HEK293 (cell line): ENCODE measurements around the gene ABTB2.

Experiments
- CTCF ChIA-PET: fragments of 350-600 bp; formaldehyde crosslinking; extraction: SDS; loops from one replicate; lab custom pipeline; 2021; ENCODE audit warnings: antibody characterized with exemption; lab: Yijun Ruan, JAX
- POLR2A ChIA-PET: fragments of 300-600 bp; formaldehyde crosslinking; extraction: SDS; loops from one replicate; lab custom pipeline; 2020; ENCODE audit warnings: antibody characterized with exemption, inconsistent platforms; lab: Yijun Ruan, JAX
- H3K27ac ChIP-seq: fragments of 200-500 bp; sonication (Bioruptor generic); 2 replicates; pipeline ENCODE4 v1.5.1; 2014; ENCODE audit warnings: low read depth, low read length, control low read depth, inconsistent platforms; ENCODE audit errors: extremely low read depth
- H3K36me3 ChIP-seq, 2 experiments: fragments of 200-500 bp in 1 of 2; sonication (Bioruptor generic) in 1 of 2; 1 replicate in 1 of 2; 2 replicates in 1 of 2; pipeline ENCODE4 v1.5.1; 2014 to 2017; ENCODE audit warnings: inconsistent platforms in 2 of 2, low read length in 2 of 2; ENCODE audit not compliant: control insufficient read depth in 2 of 2, insufficient read depth in 1 of 2
- H3K4me1 ChIP-seq: fragments of 200-500 bp; sonication (Bioruptor generic); 2 replicates; pipeline ENCODE4 v1.5.1; 2014; ENCODE audit warnings: mild to moderate bottlenecking, low read length, inconsistent platforms; ENCODE audit not compliant: control insufficient read depth, insufficient read depth
- H3K4me3 ChIP-seq: 2 replicates; pipeline ENCODE4 v1.5.1; 2011; ENCODE audit warnings: low read depth, mild to moderate bottlenecking, control low read depth, low read length, moderate library complexity
- H3K9me3 ChIP-seq: fragments of 200-500 bp; sonication (Bioruptor generic); 2 replicates; pipeline ENCODE4 v1.5.1; 2014; ENCODE audit warnings: low read depth, low read length, inconsistent platforms; ENCODE audit not compliant: control insufficient read depth, insufficient read depth
- GLIS2 ChIP-seq: fragments of 450-650 bp; formaldehyde crosslinking; IDR thresholded peaks from 2 replicates; pipeline ENCODE4 v1.5.1; 2016; ENCODE audit warnings: missing biosample characterization, missing genetic modification characterization
- KLF1 ChIP-seq: fragments of 450-650 bp; formaldehyde crosslinking; IDR thresholded peaks from 2 replicates; pipeline ENCODE4 v1.5.1; 2016; ENCODE audit warnings: missing biosample characterization, missing genetic modification characterization
- KLF16 ChIP-seq: fragments of 450-650 bp; formaldehyde crosslinking; IDR thresholded peaks from 2 replicates; pipeline ENCODE4 v1.5.1; 2017; ENCODE audit warnings: missing biosample characterization, missing genetic modification characterization
- MEIS1 ChIP-seq: sonication (generic); formaldehyde crosslinking; IDR thresholded peaks from 2 replicates; pipeline ENCODE4 v1.8.1; 2022; ENCODE audit warnings: missing genetic modification reagents, mild to moderate bottlenecking, borderline replicate concordance
- OSR2 ChIP-seq: fragments of 450-650 bp; formaldehyde crosslinking; IDR thresholded peaks from 2 replicates; pipeline ENCODE4 v1.5.1; 2016; ENCODE audit warnings: missing biosample characterization, missing genetic modification characterization
- SCRT2 ChIP-seq: fragments of 450-650 bp; formaldehyde crosslinking; IDR thresholded peaks from 2 replicates; pipeline ENCODE4 v1.5.1; 2016; ENCODE audit warnings: missing biosample characterization, missing genetic modification characterization
- SP7 ChIP-seq: fragments of 450-650 bp; formaldehyde crosslinking; IDR thresholded peaks from 2 replicates; pipeline ENCODE4 v1.5.1; 2016; ENCODE audit warnings: missing biosample characterization, missing genetic modification characterization
- TRIM28 ChIP-seq: IDR thresholded peaks from 2 replicates; pipeline ENCODE4 v1.6.1; 2011; ENCODE audit warnings: low read length, control low read depth, borderline replicate concordance
- ZBTB48 ChIP-seq: fragments of 450-650 bp; formaldehyde crosslinking; IDR thresholded peaks from 2 replicates; pipeline ENCODE4 v1.5.1; 2016; ENCODE audit warnings: missing biosample characterization, missing genetic modification characterization
- ZNF138 ChIP-seq: fragments of 450-650 bp; formaldehyde crosslinking; IDR thresholded peaks from 2 replicates; pipeline ENCODE4 v1.5.1; 2016; ENCODE audit warnings: missing biosample characterization, missing genetic modification characterization, borderline replicate concordance
- ZNF140 ChIP-seq: fragments of 450-650 bp; formaldehyde crosslinking; IDR thresholded peaks from 2 replicates; pipeline ENCODE4 v1.5.1; 2016; ENCODE audit warnings: missing biosample characterization, missing genetic modification characterization
- ZNF184 ChIP-seq: fragments of 450-650 bp; IDR thresholded peaks from 2 replicates; pipeline ENCODE4 v1.5.1; 2018; ENCODE audit warnings: missing biosample characterization, mild to moderate bottlenecking, missing genetic modification characterization
- ZNF274 ChIP-seq, 2 experiments: fragments of 200-500 bp in 1 of 2; fragments of 450-650 bp in 1 of 2; sonication (Bioruptor generic) in 1 of 2; formaldehyde crosslinking in 1 of 2; IDR thresholded peaks; 2 replicates each; pipeline versions ENCODE4 v1.5.1 to v1.6.1; 2014 to 2016; ENCODE audit warnings: borderline replicate concordance in 1 of 2, inconsistent platforms in 1 of 2, low read length in 1 of 2, missing biosample characterization in 1 of 2, missing genetic modification characterization in 1 of 2
- ZNF416 ChIP-seq: fragments of 450-650 bp; formaldehyde crosslinking; IDR thresholded peaks from 2 replicates; pipeline ENCODE4 v1.5.1; 2016; ENCODE audit warnings: missing biosample characterization, missing genetic modification characterization
- ZNF530 ChIP-seq: fragments of 450-650 bp; formaldehyde crosslinking; IDR thresholded peaks from 2 replicates; pipeline ENCODE4 v1.5.1; 2016; ENCODE audit warnings: low read depth, missing biosample characterization, missing genetic modification characterization
- ZNF555 ChIP-seq: fragments of 450-650 bp; formaldehyde crosslinking; conservative IDR thresholded peaks from 2 replicates; pipeline ENCODE4 v1.5.1; 2017; ENCODE audit warnings: missing biosample characterization, mild to moderate bottlenecking, missing genetic modification characterization, inconsistent platforms
- ZNF558 ChIP-seq: fragments of 450-650 bp; formaldehyde crosslinking; IDR thresholded peaks from 2 replicates; pipeline ENCODE4 v1.5.1; 2016; ENCODE audit warnings: missing biosample characterization, missing genetic modification characterization
- ZNF664 ChIP-seq: fragments of 450-650 bp; formaldehyde crosslinking; IDR thresholded peaks from 2 replicates; pipeline ENCODE4 v1.5.1; 2016; ENCODE audit warnings: missing biosample characterization, missing genetic modification characterization
- ZNF76 ChIP-seq: fragments of 450-650 bp; formaldehyde crosslinking; IDR thresholded peaks from 2 replicates; pipeline ENCODE4; 2016; ENCODE audit warnings: low read depth, missing biosample characterization, missing genetic modification characterization, borderline replicate concordance
- ZNF777 ChIP-seq: fragments of 450-650 bp; formaldehyde crosslinking; IDR thresholded peaks from 2 replicates; pipeline ENCODE4 v1.5.1; 2017; ENCODE audit warnings: missing biosample characterization, missing genetic modification characterization, borderline replicate concordance
- TF ChIP-seq, protein P1 (sequence below): fragments of 450-650 bp; formaldehyde crosslinking; IDR thresholded peaks from 2 replicates; pipeline ENCODE4 v1.5.1; 2017; ENCODE audit warnings: missing biosample characterization, missing genetic modification characterization
- TF ChIP-seq, protein P2 (sequence below): fragments of 450-650 bp; formaldehyde crosslinking; IDR thresholded peaks from 2 replicates; pipeline ENCODE4 v1.5.1; 2016; ENCODE audit warnings: missing biosample characterization, missing genetic modification characterization
- TF ChIP-seq, protein P3 (sequence below): fragments of 450-650 bp; IDR thresholded peaks from 2 replicates; pipeline ENCODE4 v1.5.1; 2018; ENCODE audit warnings: missing biosample characterization, mild to moderate bottlenecking, missing genetic modification characterization
- TF ChIP-seq, protein P4 (sequence below): fragments of 450-650 bp; formaldehyde crosslinking; IDR thresholded peaks from 2 replicates; pipeline ENCODE4 v1.5.1; 2016; ENCODE audit warnings: missing biosample characterization, missing genetic modification characterization
- TF ChIP-seq, protein P5 (sequence below): fragments of 450-650 bp; formaldehyde crosslinking; IDR thresholded peaks from 2 replicates; pipeline ENCODE4 v1.5.1; 2016; ENCODE audit warnings: missing biosample characterization, missing genetic modification characterization

ABTB2 gene

DNA sequence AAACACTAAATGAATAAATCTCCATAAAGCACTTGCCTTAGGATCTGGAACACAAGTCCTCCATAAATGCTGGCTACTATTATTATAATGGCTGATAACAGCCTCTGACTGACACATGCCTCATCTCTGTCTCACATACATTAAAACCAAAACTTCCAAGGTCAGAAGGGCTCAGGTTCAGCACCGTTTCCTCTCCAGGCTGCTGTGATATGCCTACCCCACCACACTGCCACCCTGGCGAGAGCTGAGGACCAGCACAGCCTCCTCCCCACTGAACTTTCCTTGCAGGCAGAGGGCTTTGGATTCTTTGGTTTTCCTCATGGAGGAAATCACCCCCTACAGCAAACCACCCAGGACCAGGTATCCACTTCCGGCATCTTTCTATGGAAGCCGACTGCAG is 112.8 kb downstream of the ABTB2 start:
- Histone ChIP-seq H3K9me3 (no peaks in the 10 kb centered on the region), H3K36me3 (no peaks in the 10 kb centered on the region), H3K4me1 (peaks cover 5% of the 10 kb centered on the region; the same call in 1 of the 2 replicates), H3K4me3 (no peak overlapping the region), H3K27ac (no peak overlapping the region)
- CTCF ChIA-PET = no interaction called here
- no peak for TF ChIP-seq ZNF138 (tag by site-specific recombination)
- no peak for TF ChIP-seq ZNF140 (tag by site-specific recombination)
- TF ChIP-seq ZNF274 (IDR thresholded peaks at IDR 0.05; ENCODE audit: low read length) = no peak
- TF ChIP-seq ZNF274 (tag by site-specific recombination; IDR thresholded peaks at IDR 0.05; ENCODE audit: borderline replicate concordance) = no peak
- no peak for TF ChIP-seq TRIM28
- no peak for TF ChIP-seq MEIS1
- no peak for TF ChIP-seq SCRT2 (tag by site-specific recombination)
- TF ChIP-seq, protein P1, sequence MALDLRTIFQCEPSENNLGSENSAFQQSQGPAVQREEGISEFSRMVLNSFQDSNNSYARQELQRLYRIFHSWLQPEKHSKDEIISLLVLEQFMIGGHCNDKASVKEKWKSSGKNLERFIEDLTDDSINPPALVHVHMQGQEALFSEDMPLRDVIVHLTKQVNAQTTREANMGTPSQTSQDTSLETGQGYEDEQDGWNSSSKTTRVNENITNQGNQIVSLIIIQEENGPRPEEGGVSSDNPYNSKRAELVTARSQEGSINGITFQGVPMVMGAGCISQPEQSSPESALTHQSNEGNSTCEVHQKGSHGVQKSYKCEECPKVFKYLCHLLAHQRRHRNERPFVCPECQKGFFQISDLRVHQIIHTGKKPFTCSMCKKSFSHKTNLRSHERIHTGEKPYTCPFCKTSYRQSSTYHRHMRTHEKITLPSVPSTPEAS (tag by site-specific recombination) = no peak
- TF ChIP-seq ZNF76 (tag by site-specific recombination) = no peak
- TF ChIP-seq, protein P2, sequence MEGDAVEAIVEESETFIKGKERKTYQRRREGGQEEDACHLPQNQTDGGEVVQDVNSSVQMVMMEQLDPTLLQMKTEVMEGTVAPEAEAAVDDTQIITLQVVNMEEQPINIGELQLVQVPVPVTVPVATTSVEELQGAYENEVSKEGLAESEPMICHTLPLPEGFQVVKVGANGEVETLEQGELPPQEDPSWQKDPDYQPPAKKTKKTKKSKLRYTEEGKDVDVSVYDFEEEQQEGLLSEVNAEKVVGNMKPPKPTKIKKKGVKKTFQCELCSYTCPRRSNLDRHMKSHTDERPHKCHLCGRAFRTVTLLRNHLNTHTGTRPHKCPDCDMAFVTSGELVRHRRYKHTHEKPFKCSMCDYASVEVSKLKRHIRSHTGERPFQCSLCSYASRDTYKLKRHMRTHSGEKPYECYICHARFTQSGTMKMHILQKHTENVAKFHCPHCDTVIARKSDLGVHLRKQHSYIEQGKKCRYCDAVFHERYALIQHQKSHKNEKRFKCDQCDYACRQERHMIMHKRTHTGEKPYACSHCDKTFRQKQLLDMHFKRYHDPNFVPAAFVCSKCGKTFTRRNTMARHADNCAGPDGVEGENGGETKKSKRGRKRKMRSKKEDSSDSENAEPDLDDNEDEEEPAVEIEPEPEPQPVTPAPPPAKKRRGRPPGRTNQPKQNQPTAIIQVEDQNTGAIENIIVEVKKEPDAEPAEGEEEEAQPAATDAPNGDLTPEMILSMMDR = no peak
- no peak for TF ChIP-seq ZNF558
- TF ChIP-seq ZNF530 (tag by site-specific recombination) = no peak
- TF ChIP-seq OSR2 (tag by site-specific recombination) = no peak
- no peak for TF ChIP-seq KLF16 (tag by site-specific recombination)
- POLR2A ChIA-PET = interaction anchor here (1.5 kb wide), 1 partner anchor 113 kb away, joined by 4 read pairs; the partner anchor contains the start of gene ABTB2

DNA sequence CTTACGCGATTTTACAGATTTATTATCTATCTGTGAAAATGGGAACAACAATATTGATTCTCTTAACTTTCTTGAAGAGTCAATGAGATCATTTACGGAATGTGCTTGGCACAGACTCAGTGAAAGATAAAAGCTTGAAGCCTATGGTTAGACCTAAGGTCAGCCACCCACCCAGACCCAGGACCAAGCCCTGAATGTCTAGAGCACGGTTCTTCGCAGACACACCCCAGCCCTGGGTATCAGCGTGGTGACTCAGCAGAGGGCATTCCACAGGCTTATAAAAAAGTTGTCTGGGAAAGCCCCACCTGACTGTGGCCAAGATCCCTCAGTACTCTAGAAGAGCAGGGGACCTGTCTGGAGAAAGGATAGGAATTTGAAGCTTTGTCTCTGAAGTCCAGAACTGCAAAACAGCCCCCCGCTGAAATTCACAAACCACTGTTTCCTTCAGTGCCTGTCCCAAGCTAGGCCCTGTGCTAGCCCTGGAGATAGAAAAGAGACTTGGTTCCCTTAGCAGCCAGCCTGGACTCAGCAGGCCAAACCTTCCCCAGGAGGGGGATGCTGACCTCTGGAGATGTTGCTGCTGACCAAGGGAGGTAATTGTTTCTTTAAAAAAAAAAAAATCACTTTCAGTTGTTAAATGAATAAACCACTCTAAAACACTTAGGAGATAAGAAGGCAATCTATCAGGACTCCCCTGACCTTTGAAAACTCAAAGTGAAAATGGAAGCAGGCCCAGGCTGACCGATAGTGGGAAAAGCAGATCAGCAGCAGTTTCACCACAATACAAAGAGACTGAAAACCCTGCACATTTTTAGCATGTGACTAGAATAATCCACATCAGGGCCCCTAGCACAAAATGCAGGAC is 114.0 kb downstream of the ABTB2 start:
- no peaks in the 10 kb centered on the region for H3K9me3 ChIP-seq
- ChIA-PET POLR2A (interaction anchor here (1.4 kb wide), 1 partner anchor 114 kb away, joined by 5 read pairs; the partner anchor contains the start of gene ABTB2), CTCF (interaction anchor here (1.0 kb wide), 1 partner anchor 14 kb away, joined by 4 read pairs; no protein-coding TSS in a partner anchor)
- no peak overlapping the region for H3K4me3 ChIP-seq
- 0 out of 2 replicates have a peak, but pooled peaks cover 5% of the 10 kb centered on the region for H3K4me1 ChIP-seq
- no peaks in the 10 kb centered on the region for H3K36me3 ChIP-seq
- H3K27ac ChIP-seq = no peak overlapping the region; the same call in 1 of the 2 replicates
- TF ChIP-seq ZBTB48 (tag by site-specific recombination) (0 out of 2 replicates have a peak, but pooled peaks have one; percentile 2), ZNF416 (tag by site-specific recombination) (no peak), ZNF555 (tag by site-specific recombination) (no peak), GLIS2 (no peak), SCRT2 (tag by site-specific recombination) (peak; percentile 86), ZNF777 (tag by site-specific recombination) (no peak), ZNF184 (tag by site-specific recombination) (no peak), SP7 (tag by site-specific recombination) (0 out of 2 replicates have a peak, but pooled peaks have one; percentile 16), KLF1 (peak; percentile 50; the same call in 1 of the 2 replicates), ZNF664 (tag by site-specific recombination) (no peak)
- TF ChIP-seq, protein P3, sequence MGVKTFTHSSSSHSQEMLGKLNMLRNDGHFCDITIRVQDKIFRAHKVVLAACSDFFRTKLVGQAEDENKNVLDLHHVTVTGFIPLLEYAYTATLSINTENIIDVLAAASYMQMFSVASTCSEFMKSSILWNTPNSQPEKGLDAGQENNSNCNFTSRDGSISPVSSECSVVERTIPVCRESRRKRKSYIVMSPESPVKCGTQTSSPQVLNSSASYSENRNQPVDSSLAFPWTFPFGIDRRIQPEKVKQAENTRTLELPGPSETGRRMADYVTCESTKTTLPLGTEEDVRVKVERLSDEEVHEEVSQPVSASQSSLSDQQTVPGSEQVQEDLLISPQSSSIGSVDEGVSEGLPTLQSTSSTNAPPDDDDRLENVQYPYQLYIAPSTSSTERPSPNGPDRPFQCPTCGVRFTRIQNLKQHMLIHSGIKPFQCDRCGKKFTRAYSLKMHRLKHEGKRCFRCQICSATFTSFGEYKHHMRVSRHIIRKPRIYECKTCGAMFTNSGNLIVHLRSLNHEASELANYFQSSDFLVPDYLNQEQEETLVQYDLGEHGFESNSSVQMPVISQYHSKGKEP (tag by site-specific recombination) = no peak
- TF ChIP-seq, protein P4, sequence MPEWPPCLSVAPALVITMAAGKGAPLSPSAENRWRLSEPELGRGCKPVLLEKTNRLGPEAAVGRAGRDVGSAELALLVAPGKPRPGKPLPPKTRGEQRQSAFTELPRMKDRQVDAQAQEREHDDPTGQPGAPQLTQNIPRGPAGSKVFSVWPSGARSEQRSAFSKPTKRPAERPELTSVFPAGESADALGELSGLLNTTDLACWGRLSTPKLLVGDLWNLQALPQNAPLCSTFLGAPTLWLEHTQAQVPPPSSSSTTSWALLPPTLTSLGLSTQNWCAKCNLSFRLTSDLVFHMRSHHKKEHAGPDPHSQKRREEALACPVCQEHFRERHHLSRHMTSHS (tag by site-specific recombination) = no peak
- TF ChIP-seq, protein P5, sequence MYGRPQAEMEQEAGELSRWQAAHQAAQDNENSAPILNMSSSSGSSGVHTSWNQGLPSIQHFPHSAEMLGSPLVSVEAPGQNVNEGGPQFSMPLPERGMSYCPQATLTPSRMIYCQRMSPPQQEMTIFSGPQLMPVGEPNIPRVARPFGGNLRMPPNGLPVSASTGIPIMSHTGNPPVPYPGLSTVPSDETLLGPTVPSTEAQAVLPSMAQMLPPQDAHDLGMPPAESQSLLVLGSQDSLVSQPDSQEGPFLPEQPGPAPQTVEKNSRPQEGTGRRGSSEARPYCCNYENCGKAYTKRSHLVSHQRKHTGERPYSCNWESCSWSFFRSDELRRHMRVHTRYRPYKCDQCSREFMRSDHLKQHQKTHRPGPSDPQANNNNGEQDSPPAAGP = 0 out of 2 replicates have a peak, but pooled peaks have one; percentile 22
